Adrenal gland (tissue), 12 donors: ENCODE data around the gene NTMT2. TPM values are rescaled to one million over a fixed set of nuclear protein-coding genes. Genes with fewer than 3 reads are reported as not detected.

ENCODE experiments used
- DNase-seq, 7 donors: peaks; one replicate each; pipeline ENCODE4 v3.0.0-alpha.2; 2019 to 2020
- H3K27ac ChIP-seq, 5 donors: fragments of 200-600 bp; sonication (generic) in 4 of 5; 1 replicate in 3 of 5; 2 replicates in 2 of 5; pipeline versions ENCODE4 v1.5.1 to v1.8.0; 2016 to 2020; ENCODE audit warnings: mild to moderate bottlenecking in 1 of 5
- H3K27me3 ChIP-seq: fragments of 200-600 bp; 2 replicates; pipeline ENCODE4 v1.8.0; 2021
- H3K36me3 ChIP-seq, 2 donors: fragments of 200-600 bp; replicated peaks in 1 of 2; 1 replicate in 1 of 2; 2 replicates in 1 of 2; pipeline versions ENCODE4 v1.5.1 to v1.8.0; 2018 to 2022
- H3K4me1 ChIP-seq, 2 donors: fragments of 200-600 bp; replicated peaks in 1 of 2; 1 replicate in 1 of 2; 2 replicates in 1 of 2; pipeline versions ENCODE4 v1.5.1 to v1.8.0; 2018 to 2021
- H3K4me3 ChIP-seq, 4 donors: fragments of 200-600 bp; sonication (generic) in 3 of 4; one replicate each; pipeline ENCODE4 v1.5.1; 2016 to 2018
- H3K9me3 ChIP-seq, 3 donors: fragments of 200-600 bp; sonication (generic) in 1 of 3; replicated peaks in 1 of 3; 1 replicate in 2 of 3; 2 replicates in 1 of 3; pipeline versions ENCODE4 v1.5.1 to v1.8.0; 2016 to 2021
- CTCF ChIP-seq, 6 experiments: fragments of 450-650 bp in 4 of 6; fragments of 200-600 bp in 2 of 6; sonication (generic) in 1 of 6; IDR thresholded peaks; 1 replicate in 5 of 6; 2 replicates in 1 of 6; pipeline versions ENCODE4 v1.5.1 to v1.8.0; 2016 to 2021; ENCODE audit warnings: antibody characterized with exemption in 6 of 6, mild to moderate bottlenecking in 2 of 6, moderate library complexity in 1 of 6
- POLR2A ChIP-seq, 2 donors: fragments of 450-650 bp; IDR thresholded peaks; one replicate each; pipeline ENCODE4 v1.6.1; 2017; ENCODE audit warnings: antibody characterized with exemption in 2 of 2, mild to moderate bottlenecking in 2 of 2, moderate library complexity in 1 of 2
- WGBS, 4 donors: extraction: QIAGEN DNeasy Blood & Tissue Kit in 2 of 4; methylation state at CpG; one replicate each; pipeline versions ENCODE4 v1.1.5 to v1.1.7; 2013 to 2017; 5-methylcytosine and 5-hydroxymethylcytosine counted together
- intact Hi-C, 2 donors: fragments of 100-400 bp; cut with DNase I; formaldehyde crosslinking; loops; one replicate each; pipeline versions ENCODE4 v1.14.1 to v1.15.0; 2022 to 2023
- polyA plus RNA-seq, 3 donors: library from polyadenylated mRNA; stranded (reverse); fragments of 200-250 nt in 2 of 3; fragments of 350-450 nt in 1 of 3; fragmentation: Illumina TruSeq in 1 of 3; extraction: RNeasy Lipid Tissue Mini Kit (QIAGEN cat#74804) in 1 of 3; gene quantifications; one replicate each; pipeline ENCODE4 v1.2.3, GENCODE V29; 2013 to 2014
- total RNA-seq, 9 donors: library from RNA; depleted of rRNA in 4 of 9; stranded (reverse); fragments of >200 nt in 4 of 9; fragments of 120-200 nt in 1 of 9; fragmentation: NEBNext Ultra II Directional in 1 of 9; extraction: Animal tissue kit (Norgen Biotek cat#: 25700) in 1 of 9; gene quantifications; one replicate each; pipeline versions ENCODE4 v1.1.0 to v1.2.4, GENCODE V29; 2013 to 2023
- donor health status: healthy with polysubstance abuse.
- donor health status: Bipolar disorder and iron deficiency.
- donor health status: DM: yes; HTN: yes; CAD: no.
- donor health status: DM: no; HTN: no; CAD: no.
- donor health status: DM: no; HTN: no; CAD: no.
- donor health status: DM: yes; HTN: yes; CAD: no.

Gene NTMT2
- total and polyA plus RNA-seq, 12 donors: not detected

GRCh38 chr1:170174395-170174794, 28.6 kb downstream of the NTMT2 start:
- Histone ChIP-seq H3K27ac (no peak overlapping the region), H3K4me1 (no peaks in the 10 kb centered on the region), H3K27me3 (no peaks in the 10 kb centered on the region), H3K9me3 (no peaks in the 10 kb centered on the region), H3K36me3 (no peaks in the 10 kb centered on the region), H3K4me3 (no peak overlapping the region)
- intact Hi-C loops: no loop called here
- no peak for TF ChIP-seq POLR2A (IDR thresholded peaks at IDR 0.05)
- no peak for TF ChIP-seq CTCF (IDR thresholded peaks at IDR 0.05)
- no peak for DNase-seq
- WGBS, 4 donors: 79 to 89% (median 85%) methylated on average over 7 of the region's 7 CpGs

- 80 to 86% (median 82%) methylated on average over 5 of the region's 5 CpGs for WGBS, 4 donors
- intact Hi-C loops: no loop called here
- no peaks in the 10 kb centered on the region for H3K9me3 ChIP-seq
Observed at GRCh38 chr1:170175041-170175440, 29.3 kb downstream of the NTMT2 start.

GRCh38 chr1:170175484-170175883, 29.7 kb downstream of the NTMT2 start:
- Histone ChIP-seq H3K4me3 (no peak overlapping the region), H3K27ac (no peak overlapping the region), H3K36me3 (no peaks in the 10 kb centered on the region), H3K27me3 (no peaks in the 10 kb centered on the region), H3K9me3 (no peaks in the 10 kb centered on the region), H3K4me1 (no peaks in the 10 kb centered on the region)
- 25 to 52% (median 36%) methylated on average over 1 of the region's 1 CpG for WGBS, 4 donors
- intact Hi-C loops: no loop called here
- DNase-seq: no peak
- no peak for TF ChIP-seq POLR2A (IDR thresholded peaks at IDR 0.05)
- TF ChIP-seq CTCF (IDR thresholded peaks at IDR 0.05): no peak

More at GRCh38 chr1:170175041-170175440, 29.3 kb downstream of the NTMT2 start:
- Histone ChIP-seq H3K27ac (no peak overlapping the region), H3K27me3 (no peaks in the 10 kb centered on the region), H3K4me1 (no peaks in the 10 kb centered on the region), H3K4me3 (no peak overlapping the region), H3K36me3 (no peaks in the 10 kb centered on the region)
- no peak for DNase-seq
- TF ChIP-seq CTCF (IDR thresholded peaks at IDR 0.05) (no peak), POLR2A (IDR thresholded peaks at IDR 0.05) (no peak)

GRCh38 chr1:170176772-170177171, 31.0 kb downstream of the NTMT2 start:
- TF ChIP-seq CTCF (IDR thresholded peaks at IDR 0.05) (no peak), POLR2A (IDR thresholded peaks at IDR 0.05) (no peak)
- H3K27me3 ChIP-seq: no peaks in the 10 kb centered on the region
- no peaks in the 10 kb centered on the region for H3K4me1 ChIP-seq
- H3K9me3 ChIP-seq: no peaks in the 10 kb centered on the region
- no peaks in the 10 kb centered on the region for H3K36me3 ChIP-seq
- H3K27ac ChIP-seq: no peak overlapping the region
- no peak overlapping the region for H3K4me3 ChIP-seq
- DNase-seq: no peak
- intact Hi-C loops: no loop called here
- WGBS, 4 donors: 67 to 74% (median 73%) methylated on average over 3 of the region's 3 CpGs
